ENCODE measurements around the gene SPINK9. TPM values are rescaled to one million over a fixed set of nuclear protein-coding genes. Genes with fewer than 3 reads are reported as not detected.
"Not testable (repeated sequence)": the region's sequence is repeated elsewhere in the genome, so short reads cannot be mapped to it uniquely, and the experiment has no call there.

SPINK9 gene, protein sequence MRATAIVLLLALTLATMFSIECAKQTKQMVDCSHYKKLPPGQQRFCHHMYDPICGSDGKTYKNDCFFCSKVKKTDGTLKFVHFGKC
- total RNA-seq (2014; rRNA removed; shearing (Covaris generic)): not detected in 2 replicates

DNA sequence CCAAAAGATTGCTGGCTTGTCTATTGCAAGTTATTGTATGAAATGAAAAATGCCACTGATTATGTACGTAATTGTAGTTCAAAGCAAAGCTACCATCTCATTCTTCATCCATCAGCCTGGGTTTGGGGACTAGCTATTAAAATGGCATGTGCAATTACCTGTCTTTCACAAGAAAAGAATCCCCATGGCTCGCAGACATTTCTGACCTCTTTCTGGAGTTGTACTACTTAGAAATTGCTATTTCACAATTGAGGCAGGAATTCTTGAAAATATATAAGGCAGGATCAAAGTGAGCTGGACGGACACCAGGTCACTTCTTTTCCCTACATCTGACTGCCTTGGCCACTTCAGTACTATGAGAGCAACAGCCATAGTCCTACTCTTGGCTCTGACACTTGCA, at the start of gene SPINK9:
SPINK9 (plus strand) TSS at position 301 of the 400 bp plus-strand sequence; CDS start at position 356, 55 bp downstream.
- no peak for DNase-seq (ENCODE audit: low read depth)

DNA sequence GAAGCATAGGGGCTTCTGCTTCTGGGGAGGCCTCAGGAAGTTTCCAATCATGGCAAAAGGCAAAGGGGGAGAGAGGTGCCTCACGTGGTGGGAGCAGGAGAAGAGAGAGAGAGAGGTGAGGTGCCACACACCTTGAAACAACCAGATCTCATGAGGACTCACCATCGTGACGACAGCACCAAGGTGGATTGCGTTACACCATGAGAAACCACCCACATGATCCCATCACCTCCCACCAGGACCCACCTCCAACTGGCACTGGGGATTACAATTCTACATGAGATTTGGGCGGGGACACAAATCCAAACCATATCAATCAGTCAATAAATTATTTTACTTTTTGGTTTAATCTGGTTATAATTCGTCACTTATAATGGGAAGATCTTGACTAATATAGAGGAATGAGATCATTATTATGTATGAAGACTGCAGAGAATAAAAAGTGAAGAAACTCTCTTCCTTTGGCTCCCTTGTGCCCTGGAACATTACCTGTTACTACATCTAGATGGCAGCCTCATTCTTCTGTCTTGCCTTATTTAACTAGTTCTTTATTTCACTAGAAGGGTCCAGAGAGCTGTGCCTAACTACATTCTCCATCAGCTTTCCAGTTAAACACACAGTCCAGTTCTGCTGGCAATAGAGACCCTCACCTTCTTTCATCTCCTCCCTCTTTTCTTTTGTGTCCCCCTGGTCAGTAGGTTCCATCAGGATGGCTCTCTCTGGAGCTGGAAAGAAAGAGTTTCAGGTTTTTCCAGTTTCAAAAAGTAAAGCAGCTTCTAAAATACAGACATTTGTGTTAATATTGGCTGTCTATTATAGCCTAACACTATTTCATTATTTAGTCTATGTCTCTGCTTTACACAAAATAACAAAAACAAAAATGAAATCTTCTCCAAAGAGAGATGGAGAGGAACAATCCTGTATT, 44.8 kb upstream of the SPINK9 start:
- peak; percentile 5 for DNase-seq (ENCODE audit: low read depth)

DNA sequence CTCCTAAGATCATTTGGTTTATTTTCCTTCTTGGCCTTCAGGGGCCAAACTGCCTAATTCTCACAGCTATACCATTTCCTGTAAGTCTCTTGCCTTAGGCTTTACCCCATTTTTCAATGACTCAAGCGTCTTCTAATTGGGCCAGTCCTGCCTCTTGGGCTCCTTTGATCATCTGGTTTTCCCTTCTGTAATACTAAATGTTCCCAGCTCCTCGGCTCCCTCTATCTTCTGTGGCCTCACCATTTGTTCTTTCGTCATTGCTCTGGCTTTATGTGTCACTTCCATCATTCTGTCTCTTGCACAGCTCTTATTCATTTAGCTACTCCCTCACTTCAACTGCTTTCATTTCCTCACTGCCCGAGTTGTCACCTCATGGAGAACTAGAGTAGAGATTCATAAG, 37.6 kb upstream of the SPINK9 start:
- DNase-seq (ENCODE audit: low read depth): peak; percentile 6

DNA sequence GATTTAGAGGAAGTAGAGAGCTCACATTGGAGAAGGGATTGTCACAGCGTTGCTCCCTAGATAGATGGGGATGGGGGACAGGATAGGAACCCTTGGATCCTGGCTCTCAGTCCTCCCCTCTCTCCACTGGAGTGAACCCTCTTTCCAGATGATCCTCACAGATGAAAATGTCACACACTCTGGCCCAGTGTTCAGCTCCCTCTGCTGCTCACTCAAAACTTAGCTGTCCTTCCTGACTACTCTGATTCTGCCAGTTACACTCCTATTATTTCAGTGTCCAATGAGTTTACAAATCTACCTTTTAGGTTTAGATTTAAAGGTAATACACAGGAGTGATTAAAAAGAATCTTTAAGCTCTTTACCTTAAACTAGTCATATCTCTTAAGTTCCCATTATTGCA, 28.9 kb upstream of the SPINK9 start:
- DNase-seq (ENCODE audit: low read depth): no peak

DNA sequence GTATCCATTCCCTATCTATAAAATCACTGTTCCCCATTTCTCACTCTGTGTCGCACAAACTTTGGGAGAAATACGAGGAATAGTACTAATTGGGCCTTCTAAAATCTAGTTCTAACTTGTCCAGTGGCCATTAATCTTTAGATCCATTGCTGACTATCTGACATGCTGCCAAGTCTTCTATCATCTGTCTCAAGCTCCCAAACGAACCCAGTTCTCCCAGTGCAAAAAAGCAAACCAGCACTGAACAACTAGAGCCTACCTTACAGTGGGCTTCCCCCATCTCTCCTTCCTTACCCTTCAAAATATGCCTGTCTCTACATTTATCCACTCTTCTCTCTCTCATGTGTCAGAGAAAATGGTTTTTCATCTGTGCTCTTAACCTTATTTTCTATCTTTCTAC, 26.3 kb upstream of the SPINK9 start:
- DNase-seq (ENCODE audit: low read depth): no peak

DNA sequence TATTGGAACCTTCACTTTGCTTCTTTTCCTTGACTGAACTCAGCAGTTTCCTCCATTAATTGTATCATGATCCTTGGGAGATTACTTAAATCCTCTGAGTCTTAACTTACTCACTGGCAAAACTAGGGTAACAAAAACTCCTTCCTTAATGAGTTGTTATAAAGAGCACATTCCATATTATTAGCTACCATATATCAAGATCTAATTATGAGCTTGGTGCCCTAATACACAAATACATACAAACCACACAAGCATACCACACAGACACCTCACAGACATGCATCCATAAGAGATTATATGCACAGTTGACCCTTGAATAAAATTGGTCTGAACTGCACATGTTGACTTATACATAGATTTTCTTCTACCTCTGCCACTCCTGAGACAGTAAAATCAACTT, 25.6 kb upstream of the SPINK9 start:
- DNase-seq (ENCODE audit: low read depth): no peak

DNA sequence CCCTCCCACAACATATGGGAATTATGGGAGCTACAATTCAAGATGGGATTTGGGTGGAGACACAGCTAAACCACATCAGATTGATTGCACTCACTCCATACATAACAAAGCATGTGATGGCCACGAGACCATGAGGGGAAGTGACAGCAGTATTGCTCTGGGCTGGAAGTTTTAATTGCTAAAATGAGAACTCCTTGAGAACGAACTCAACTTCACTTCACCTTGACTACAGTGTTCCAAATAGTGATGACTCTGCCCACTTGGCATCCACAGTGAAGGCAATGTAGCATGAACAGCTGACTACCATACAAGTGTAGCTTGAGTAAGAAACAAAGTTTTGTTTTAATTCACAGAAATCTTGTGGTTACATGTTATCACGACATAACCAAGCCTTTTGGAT, 23.9 kb upstream of the SPINK9 start:
- no peak for DNase-seq (ENCODE audit: low read depth)

DNA sequence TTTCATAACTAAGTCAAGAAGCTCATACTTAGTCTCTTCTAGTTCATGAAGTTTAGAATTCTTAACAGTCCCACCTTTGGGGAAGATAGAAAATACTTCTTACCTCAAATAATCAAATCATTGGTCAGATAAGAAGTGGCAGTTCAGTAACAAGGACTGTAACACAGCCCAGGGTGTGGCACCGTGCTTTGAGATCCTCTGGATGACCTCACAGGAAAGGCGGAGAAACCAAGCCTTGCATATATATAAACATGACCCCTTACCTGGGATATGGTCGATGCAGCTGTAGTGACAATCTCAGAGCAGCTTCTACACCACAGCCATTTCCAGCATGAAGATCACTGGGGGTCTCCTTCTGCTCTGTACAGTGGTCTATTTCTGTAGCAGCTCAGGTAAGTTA, 23.2 kb upstream of the SPINK9 start, which contains the start of gene SPINK7:
SPINK7 (plus strand) TSS at position 271 of the 400 bp plus-strand sequence; CDS start at position 332, 61 bp downstream.
- no peak for DNase-seq (ENCODE audit: low read depth)

DNA sequence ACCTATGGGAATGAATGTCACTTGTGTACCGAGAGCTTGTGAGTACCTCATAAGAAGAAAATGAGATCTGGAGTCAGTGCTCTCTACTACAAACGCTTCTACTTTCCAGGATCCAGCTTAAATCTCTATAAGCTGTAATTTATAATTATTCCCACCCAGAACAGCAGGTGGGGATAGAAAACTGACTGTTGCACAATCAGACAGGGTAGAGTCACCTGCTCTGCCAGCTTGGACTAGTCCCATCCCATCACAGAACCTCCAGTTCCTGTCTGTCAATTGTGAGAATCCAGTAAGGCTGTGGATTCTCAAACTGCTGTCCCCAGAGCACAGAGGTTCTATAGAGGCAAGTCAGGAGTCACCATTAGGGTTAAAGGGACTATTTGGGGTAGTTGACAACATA, 21.2 kb upstream of the SPINK9 start:
- no peak for DNase-seq (ENCODE audit: low read depth)

DNA sequence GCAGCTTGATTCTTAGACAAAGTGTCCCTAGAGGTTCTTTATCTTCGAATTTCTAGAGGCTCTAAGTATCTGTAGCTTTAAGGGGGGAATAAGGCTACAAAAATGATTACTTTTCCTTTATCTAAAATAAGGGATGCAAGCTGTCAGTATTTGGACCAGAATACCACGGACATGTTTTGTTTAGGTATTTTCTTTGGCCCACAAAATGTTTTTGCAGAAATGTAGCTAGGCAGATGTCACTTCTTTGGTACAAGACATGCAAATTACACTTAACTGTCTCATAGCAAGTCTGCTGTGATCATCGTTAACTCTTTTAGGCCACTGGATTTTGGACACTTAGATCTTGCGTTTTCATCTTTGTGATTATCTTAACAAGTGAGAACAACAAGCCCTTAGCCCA, 20.6 kb upstream of the SPINK9 start:
- no peak for DNase-seq (ENCODE audit: low read depth)

DNA sequence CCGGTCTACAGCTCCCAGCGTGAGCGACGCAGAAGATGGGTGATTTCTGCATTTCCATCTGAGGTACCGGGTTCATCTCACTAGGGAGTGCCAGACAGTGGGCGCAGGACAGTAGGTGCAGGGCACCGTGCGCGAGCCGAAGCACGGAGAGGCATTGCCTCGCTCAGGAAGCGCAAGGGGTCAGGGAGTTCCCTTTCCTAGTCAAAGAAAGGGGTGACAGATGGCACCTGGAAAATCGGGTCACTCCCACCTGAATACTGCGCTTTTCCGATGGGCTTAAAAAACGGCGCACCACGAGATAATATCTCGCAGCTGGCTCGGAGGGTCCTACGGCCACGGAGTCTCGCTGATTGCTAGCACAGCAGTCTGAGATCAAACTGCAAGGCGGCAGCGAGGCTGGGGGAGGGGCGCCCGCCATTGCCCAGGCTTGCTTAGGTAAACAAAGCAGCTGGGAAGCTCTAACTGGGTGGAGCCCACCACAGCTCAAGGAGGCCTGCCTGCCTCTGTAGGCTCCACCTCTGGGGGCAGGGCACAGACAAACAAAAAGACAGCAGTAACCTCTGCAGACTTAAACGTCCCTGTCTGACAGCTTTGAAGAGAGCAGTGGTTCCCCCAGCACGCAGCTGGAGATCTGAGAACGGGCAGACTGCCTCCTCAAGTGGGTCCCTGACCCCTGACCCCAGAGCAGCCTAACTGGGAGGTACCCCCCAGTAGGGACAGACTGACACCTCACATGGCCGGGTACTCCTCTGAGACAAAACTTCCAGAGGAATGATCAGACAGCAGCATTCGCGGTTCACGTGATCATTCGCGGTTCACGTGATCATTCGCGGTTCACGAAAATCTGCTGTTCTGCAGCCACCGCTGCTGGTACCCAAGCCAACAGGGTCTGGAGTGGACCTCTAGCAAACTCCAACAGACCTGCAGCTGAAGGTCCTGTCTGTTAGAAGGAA, 15.1 kb upstream of the SPINK9 start:
- not testable (repeated sequence) for DNase-seq (ENCODE audit: low read depth)

DNA sequence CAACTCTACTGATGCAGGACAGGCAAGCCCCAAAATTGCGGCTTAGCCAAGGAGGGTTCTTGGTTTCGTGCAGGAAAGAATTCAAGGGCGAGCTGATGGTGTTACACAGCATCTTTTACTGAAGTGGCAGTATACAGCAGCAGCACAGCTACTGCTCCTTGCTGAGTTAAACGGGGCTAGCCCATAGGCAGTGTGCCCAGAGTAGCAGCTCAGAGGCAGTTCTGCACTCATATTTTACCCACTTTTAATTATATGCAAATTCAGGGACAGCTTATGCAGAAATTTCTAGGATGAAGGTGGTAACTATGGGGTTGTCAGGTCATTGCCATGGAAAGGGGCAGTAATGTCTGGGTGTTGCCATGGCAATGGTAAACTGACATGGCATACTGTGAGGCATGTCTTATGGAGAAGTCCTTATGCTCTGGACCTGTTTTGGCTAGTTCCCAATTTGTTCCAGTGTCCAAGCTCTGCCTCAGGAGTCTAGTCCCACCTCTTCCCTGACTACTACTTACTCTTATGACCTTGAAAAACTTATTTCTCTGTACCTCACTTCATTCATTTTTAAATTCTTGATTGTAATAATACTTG, 2.0 kb upstream of the SPINK9 start:
- no peak for DNase-seq (ENCODE audit: low read depth)

DNA sequence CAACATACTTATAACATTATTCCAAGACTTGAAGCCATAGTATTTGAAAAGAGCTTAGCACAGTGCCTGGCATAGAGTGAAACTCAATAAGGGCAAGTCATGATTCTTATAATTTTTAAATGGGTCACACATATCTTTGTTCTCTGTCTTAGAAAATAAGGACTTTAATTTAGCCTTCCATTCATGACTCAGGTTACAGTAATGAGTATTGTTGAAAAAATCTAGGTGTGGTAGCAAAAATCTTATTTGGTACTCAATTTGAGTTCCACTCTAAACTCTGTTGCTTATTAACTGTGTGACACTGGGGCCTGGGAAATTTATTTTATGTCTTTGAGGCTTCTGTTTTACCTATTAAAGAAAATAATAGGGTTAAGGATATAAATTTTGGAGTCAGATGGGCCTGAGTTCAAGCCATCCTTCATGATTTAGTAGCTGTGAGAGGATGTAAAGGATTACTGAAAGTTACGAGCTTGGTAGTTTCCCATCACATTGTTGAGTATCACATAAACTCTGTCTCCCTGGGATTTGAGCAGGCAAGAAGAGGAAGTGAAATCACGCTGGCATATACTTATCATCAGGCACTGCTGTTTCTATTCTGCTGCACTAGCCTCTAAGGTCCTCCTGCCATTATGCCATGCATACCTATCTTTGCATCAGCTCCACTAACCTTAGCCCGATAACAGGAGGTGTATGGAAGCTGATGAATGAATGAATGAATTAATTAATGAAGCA, 1.5 kb downstream of the SPINK9 start:
- no peak for DNase-seq (ENCODE audit: low read depth)

DNA sequence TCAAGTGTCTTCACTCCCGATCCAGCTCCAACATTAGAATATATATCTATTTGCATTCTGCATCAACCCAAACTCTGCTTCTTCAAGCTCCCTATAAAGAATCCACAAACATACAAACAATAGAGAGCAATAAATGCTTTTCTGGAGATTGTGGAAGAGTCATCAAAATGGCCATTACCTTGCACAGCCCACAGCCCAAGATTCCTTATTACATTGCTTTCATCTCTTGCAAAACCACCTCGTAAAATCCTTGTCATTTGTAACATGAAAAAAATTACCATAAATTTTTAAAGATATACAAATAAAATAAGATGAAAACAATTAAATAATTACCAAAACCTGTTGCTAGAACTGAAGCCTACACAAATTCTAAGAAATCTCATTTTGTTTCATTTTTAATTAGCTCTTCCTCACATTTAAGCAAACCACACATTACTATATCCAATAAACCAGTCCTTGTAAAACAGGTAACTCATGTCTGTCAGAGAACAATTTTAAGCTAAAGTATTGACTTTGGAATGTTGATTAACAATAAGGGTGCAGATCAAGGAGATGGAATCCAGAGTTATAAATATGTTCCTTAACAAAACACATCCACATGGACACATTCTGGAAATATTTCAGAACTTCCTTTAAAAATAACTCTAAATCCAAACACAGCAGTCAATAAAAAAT, 7.1 kb downstream of the SPINK9 start:
- no peak for DNase-seq (ENCODE audit: low read depth)

DNA sequence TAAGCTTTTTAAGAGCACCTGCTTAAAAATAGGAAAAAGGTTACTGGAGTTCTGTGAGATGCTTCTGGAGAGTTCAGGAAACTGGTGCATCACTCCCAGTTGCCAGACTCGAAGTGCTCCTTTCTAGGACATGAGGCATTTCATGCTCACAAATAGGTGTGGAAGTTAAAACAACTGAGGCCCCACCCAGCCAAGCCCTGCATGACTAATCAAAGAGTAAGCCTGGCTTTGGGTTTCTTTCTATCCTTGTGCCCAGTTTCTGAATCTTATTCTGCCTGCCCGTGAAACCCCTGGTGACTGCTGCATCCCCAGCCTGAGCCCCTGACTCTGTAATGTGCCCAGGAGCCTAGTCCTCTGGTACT, 7.7 kb downstream of the SPINK9 start:
- no peak for DNase-seq (ENCODE audit: low read depth)

DNA sequence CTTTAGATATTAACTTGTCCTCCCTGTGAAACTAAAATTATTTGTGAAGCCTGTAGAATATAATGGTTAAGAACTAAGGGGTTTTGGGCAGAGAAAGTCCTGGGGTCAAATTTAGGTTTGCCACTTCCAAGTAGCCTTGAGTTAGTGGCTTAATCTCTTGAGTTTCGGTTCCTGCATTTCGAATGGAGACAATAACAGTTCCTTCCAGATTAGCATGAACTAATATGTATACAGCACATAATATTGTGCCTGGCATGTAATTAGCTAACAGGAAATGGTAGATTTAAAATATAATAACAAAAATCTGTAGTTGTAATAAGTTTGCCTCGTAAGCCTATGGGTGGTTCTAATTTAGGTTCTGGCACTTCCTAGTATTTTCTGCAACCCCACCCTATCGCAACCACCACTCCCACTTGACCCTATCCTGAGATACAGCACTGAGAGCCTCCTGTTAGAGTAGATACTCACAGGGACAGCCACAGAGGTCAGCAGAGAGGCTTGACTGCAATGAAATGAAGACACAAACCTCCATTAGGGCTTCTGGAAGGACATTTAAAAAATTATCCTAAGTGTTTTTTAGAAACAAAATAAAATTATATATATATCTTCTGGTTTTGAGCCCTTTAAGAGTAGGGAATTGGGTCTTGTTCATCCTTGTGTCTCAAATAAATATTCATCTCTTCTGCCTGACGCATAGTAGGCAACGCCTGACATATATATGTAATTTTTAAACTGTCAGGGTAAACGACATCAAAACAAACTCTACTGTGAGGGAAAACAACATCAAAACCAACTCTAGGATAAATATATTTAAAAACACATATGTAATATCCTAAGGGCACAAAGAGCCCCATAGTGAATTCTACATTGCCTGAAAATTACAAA, 8.5 kb downstream of the SPINK9 start:
- no peak for DNase-seq (ENCODE audit: low read depth)

DNA sequence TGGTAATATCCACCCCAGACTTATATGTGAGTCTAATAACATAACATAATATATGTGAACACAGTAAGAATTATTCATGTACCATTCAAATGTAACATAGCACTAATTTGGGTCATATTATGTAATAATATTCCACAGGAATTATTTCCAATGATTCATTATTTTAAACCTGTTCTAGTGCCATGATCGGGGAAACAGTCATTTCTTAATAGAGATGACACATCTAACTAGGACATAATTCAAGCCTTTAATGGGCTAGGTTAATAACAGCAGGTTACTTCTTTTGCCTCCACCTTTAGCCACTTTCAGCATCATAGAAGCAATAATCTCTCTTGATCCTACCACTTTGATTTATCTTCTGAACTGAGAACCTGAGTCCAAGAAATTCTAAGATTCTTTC, 12.3 kb downstream of the SPINK9 start:
- no peak for DNase-seq (ENCODE audit: low read depth)

DNA sequence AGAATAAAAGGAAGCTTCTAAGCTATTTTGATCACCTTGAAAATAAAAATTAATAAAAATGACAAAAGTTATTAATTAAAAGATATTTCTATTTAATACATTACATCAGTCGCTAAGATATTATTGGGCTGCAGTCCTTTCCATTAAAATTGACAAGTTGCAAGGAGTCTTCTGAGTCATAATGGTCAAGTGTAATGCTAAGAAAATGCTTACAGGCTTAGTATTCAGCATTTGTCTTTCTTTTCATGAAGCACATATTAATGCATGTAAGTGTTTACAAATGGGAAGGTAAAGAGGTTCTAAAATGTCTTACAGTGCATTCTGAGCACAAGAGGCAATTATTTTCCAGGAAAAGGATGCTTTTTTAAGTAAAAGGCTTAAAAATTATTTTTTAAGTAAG, 17.3 kb downstream of the SPINK9 start:
- DNase-seq (ENCODE audit: low read depth): no peak

DNA sequence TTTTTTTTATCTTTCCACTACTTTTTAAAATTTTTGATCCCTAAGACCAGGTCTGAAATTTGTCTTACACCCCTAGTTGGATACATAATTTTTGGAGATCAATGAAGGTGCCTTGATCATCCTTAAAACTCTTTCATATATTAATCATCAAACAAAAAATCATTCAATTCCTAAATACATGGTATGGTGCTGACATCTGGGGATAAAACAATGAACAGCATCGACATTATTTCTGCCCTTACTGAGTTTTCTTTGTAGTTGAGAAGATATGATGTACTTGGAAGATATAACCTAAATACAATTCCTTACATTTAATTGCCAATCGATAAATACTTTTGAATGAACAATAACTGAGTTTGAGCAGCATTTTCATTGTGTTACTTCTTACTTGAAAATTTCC, 18.3 kb downstream of the SPINK9 start:
- DNase-seq (ENCODE audit: low read depth): no peak

DNA sequence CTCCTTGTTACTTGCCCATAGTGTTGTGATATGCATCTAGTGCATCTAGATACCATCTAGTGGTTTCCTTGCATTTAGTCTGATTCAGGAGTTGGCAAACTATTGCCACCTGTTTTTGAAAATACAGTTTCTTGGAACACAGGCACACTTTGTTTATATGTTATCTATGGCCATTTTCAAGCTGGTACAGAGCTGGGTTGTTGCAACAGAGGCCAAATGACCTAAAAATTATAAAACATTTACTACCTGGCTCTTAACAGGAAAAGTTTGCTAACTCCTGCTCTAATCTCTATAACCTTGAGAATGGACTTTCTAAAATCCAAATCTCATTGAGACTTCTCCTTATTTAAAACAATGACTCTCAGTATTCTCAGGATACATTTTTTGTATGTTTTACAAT, 29.0 kb downstream of the SPINK9 start:
- no peak for DNase-seq (ENCODE audit: low read depth)
